ENCODE data around the gene RABIF.
"Not testable (repeated sequence)": the region's sequence is repeated elsewhere in the genome, so short reads cannot be mapped to it uniquely, and the experiment has no call there.

Gene RABIF

DNA sequence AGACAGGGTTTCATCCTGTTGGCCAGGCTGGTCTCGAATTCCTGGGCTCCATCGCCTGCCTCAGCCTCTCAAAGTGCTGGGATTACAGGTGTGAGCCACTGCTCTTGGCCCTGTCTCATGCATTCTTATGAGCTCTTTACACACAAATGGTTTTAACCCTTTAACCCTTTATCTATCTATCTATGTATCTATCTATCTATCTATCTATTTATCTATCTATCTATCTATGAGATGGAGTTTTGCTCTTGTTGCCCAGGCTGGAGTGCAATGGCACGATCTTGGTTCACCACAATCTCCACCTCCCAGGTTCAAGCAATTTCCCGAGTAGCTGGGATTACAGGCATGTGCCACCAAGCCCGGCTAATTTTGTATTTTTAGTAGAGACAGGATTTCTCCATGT is 14.9 kb upstream of the RABIF start:
- H3K4me3 Mint-ChIP-seq; H3K36me3 Mint-ChIP-seq (ENCODE audit: low read depth); H3K27me3 Mint-ChIP-seq (ENCODE audit: low read depth); H3K4me1 Mint-ChIP-seq (ENCODE audit: low read depth); H3K9me3 Mint-ChIP-seq; H3K27ac Mint-ChIP-seq: not testable (repeated sequence)

DNA sequence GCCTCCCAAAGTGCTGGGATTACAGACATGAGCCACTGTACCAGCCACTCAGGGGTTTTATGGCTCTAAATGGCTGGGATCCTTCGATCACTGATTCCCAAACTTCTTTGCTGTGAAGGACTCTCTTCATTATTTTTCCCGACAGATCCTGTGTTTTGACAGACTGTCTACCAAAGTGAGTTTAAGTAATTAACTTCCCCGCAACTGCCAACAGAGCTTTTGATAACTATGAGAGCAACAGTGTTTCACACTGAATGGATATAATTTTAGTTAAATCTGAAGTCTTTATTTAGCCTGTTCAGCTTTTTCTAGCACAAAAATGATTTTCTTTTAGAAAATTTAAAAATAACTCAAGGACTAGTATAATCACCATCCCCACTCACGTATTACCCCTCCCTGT is 12.6 kb upstream of the RABIF start:
- no peaks in the 10 kb centered on the region for H3K9me3 Mint-ChIP-seq
- no peak overlapping the region for H3K27ac Mint-ChIP-seq
- peaks cover 17% of the 10 kb centered on the region for H3K36me3 Mint-ChIP-seq (ENCODE audit: low read depth)
- H3K4me3 Mint-ChIP-seq = no peak overlapping the region
- no peaks in the 10 kb centered on the region for H3K27me3 Mint-ChIP-seq (ENCODE audit: low read depth)
- no peaks in the 10 kb centered on the region for H3K4me1 Mint-ChIP-seq (ENCODE audit: low read depth)

DNA sequence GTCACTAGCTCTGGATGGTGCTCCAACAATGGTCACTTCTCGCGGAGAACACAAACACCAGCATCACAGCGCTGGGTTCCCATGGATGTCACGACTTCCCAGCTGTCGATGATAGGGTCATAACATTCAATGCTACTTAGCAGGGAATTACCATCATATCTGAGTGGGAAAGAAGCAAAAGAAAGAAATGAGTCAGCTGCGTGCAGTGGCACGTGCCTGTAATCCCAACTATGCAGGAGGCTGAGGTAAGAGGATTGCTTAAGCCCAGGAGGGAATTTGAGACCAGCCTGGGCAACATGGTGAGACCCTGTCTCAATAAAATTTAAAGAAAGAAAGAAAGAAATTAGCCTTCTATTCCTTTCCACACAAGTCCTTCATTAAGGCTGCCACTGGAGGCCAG is 3.6 kb upstream of the RABIF start:
- H3K4me3 Mint-ChIP-seq = no peak overlapping the region
- H3K27me3 Mint-ChIP-seq (ENCODE audit: low read depth) = no peaks in the 10 kb centered on the region
- H3K4me1 Mint-ChIP-seq (ENCODE audit: low read depth) = peaks cover 16% of the 10 kb centered on the region
- H3K36me3 Mint-ChIP-seq (ENCODE audit: low read depth) = peaks cover 37% of the 10 kb centered on the region
- no peak overlapping the region for H3K27ac Mint-ChIP-seq
- no peaks in the 10 kb centered on the region for H3K9me3 Mint-ChIP-seq

DNA sequence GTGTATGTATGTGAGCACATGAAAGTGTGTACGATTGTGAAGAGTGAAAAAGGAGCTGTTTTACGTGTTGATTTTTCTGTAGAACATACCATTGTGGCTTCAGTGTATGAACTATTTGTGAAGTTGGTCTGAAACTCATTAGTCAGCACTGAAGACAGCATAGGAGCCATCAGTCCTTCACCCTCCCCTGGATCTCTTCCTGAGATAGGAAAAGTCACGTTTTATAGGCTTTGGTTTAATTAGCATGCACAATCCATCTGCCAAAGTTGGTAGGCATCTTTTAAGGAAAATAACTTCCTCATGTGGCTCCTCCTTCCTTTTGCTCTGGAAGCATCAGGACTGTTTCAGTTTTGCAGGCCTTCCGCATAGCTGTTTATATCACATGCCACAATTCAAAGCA is 1.4 kb upstream of the RABIF start:
- H3K27ac Mint-ChIP-seq = no peak overlapping the region
- H3K4me1 Mint-ChIP-seq (ENCODE audit: low read depth) = peaks cover 18% of the 10 kb centered on the region
- no peaks in the 10 kb centered on the region for H3K27me3 Mint-ChIP-seq (ENCODE audit: low read depth)
- H3K4me3 Mint-ChIP-seq = no peak overlapping the region
- H3K36me3 Mint-ChIP-seq (ENCODE audit: low read depth) = peaks cover 34% of the 10 kb centered on the region
- no peaks in the 10 kb centered on the region for H3K9me3 Mint-ChIP-seq

DNA sequence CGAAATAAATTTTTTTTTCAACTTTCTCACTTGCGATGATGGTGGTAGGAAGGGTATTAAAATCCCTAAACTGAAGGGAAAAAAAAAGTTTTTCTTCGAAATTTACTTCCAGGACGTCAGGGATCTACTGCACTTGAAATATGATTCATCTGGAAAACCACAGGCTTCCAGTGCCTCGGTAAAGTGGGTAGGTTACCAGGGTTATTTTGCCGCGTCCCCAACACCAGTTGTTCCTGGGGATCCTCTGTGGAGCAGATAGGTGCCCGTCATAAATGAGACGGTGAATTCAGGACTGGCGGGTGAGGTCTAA is 773 bp downstream of the RABIF start:
- Mint-ChIP-seq H3K4me1 (ENCODE audit: low read depth) (peaks cover 22% of the 10 kb centered on the region), H3K36me3 (ENCODE audit: low read depth) (peaks cover 18% of the 10 kb centered on the region), H3K27me3 (ENCODE audit: low read depth) (no peaks in the 10 kb centered on the region), H3K27ac (peak overlapping the region; percentile 91), H3K9me3 (no peaks in the 10 kb centered on the region), H3K4me3 (peak overlapping the region; percentile 98)

DNA sequence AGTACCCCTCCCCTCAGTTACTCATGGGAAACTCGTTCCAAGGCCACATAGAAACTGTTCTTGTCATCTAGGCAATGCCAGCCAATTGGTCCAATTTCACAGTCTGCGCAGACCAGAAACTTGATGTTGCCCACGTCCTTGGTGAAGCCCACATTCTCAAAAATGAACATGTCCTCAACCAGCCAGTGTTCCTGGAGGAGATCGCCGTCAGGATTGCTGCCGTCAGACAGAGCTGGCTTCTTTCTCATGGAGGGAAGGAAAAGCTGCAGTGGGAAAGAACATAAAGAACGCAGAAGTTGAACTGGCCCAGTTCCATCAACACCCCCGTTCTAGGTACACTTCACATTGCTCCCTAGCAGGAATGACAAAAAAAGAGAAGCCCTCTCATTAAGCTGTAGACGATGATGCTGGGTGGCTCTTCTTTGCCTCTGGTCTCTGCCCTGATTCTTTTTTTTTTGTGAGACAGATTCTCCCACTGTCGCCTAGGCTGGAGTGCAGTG is 7.9 kb downstream of the RABIF start:
- Mint-ChIP-seq H3K36me3 (ENCODE audit: low read depth) (peaks cover 22% of the 10 kb centered on the region), H3K27ac (no peak overlapping the region)

DNA sequence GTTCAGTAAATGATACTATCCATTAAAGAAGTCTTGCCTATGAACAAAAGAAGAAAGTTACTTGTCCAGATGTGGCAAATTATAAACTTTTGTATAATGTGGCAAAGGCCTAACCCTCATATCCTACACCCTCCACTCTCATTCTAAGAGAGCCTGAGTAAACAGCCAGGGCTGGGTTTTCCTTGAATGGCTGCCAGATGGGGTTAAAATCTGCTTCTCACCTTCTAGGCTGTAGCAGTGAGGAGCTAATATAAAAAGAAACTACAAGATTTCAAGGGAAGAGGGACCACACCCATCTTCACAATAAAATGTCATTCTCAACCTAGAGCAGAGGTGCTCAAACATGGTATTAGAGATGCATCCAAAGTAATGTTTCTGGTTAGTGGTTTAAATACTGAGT is 8.9 kb downstream of the RABIF start:
- no peaks in the 10 kb centered on the region for H3K27me3 Mint-ChIP-seq (ENCODE audit: low read depth)
- peaks cover 11% of the 10 kb centered on the region for H3K4me1 Mint-ChIP-seq (ENCODE audit: low read depth)
- H3K9me3 Mint-ChIP-seq = no peaks in the 10 kb centered on the region
- peaks cover 22% of the 10 kb centered on the region for H3K36me3 Mint-ChIP-seq (ENCODE audit: low read depth)
- no peak overlapping the region for H3K27ac Mint-ChIP-seq
- no peak overlapping the region for H3K4me3 Mint-ChIP-seq

More for the DNA sequence above, 7.9 kb downstream of the RABIF start:
- Mint-ChIP-seq H3K4me1 (ENCODE audit: low read depth) (peaks cover 12% of the 10 kb centered on the region), H3K4me3 (no peak overlapping the region), H3K9me3 (no peaks in the 10 kb centered on the region), H3K27me3 (ENCODE audit: low read depth) (no peaks in the 10 kb centered on the region)

DNA sequence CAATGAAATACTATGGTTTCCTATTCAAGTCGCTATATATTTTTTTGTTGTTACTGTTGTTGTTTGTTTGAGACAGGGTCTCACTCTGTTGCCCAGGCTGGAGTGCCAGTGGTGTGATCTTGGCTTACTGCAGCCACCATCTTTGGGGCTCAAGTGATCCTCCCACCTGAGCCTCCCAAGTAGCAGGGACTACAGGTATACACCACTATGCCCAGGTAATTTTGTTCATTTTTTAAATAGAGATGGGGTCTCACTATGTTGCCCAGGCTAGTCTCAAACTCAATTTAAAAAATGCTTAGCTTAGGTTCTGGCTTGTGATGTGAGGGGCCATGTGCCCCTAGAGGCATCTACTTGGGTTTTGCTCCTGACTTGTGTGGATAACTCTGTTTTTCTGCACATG is 9.8 kb downstream of the RABIF start:
- peaks cover 9% of the 10 kb centered on the region for H3K4me1 Mint-ChIP-seq (ENCODE audit: low read depth)
- H3K36me3 Mint-ChIP-seq (ENCODE audit: low read depth) = peaks cover 22% of the 10 kb centered on the region
- H3K9me3 Mint-ChIP-seq = no peaks in the 10 kb centered on the region
- no peaks in the 10 kb centered on the region for H3K27me3 Mint-ChIP-seq (ENCODE audit: low read depth)
- H3K27ac Mint-ChIP-seq = no peak overlapping the region
- no peak overlapping the region for H3K4me3 Mint-ChIP-seq

DNA sequence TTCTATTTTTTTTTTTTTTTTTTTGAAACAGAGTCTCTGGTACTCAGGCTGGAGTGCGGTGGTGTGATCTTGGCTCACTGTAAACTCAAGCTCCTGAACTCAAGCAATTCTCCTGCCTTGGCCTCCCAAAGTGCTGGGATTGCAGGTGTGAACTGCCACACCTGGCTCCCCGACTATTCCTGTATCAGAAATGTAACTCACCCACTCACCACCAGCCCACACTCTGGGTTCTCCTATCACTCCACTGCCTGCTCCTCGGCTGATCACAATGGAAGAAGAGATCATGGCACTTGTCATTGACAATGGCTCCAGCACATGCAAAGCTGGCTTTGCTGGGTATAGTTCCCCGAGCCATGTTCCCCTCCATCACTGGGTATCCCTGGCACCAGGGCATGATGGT is 15.9 kb downstream of the RABIF start:
- H3K27me3 Mint-ChIP-seq (ENCODE audit: low read depth) = peaks cover 11% of the 10 kb centered on the region
- H3K36me3 Mint-ChIP-seq (ENCODE audit: low read depth) = peaks cover 4% of the 10 kb centered on the region
- peaks cover 2% of the 10 kb centered on the region for H3K4me1 Mint-ChIP-seq (ENCODE audit: low read depth)
- H3K4me3 Mint-ChIP-seq = no peak overlapping the region
- no peaks in the 10 kb centered on the region for H3K9me3 Mint-ChIP-seq
- no peak overlapping the region for H3K27ac Mint-ChIP-seq

DNA sequence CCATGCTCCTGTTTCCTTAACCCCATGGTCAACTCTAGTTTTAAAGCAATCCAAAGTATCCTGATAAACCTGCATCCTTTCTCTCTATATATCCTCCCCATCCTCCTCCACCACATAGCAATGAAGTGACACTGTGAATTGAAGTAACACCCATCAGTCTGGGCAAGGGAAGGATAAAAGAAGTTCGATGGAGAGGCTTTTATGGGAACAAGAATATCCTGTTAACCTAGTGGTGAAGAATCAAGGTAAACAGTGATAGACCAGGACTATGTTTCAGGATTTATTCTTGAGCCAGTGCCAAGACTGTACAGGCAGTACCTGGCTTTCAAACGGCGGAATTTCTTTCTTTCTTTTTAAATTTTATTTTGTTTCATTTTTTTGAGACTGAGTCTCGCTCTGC is 17.6 kb downstream of the RABIF start:
- no peaks in the 10 kb centered on the region for H3K9me3 Mint-ChIP-seq
- no peaks in the 10 kb centered on the region for H3K4me1 Mint-ChIP-seq (ENCODE audit: low read depth)
- peaks cover 12% of the 10 kb centered on the region for H3K27me3 Mint-ChIP-seq (ENCODE audit: low read depth)
- no peak overlapping the region for H3K27ac Mint-ChIP-seq
- no peak overlapping the region for H3K4me3 Mint-ChIP-seq
- H3K36me3 Mint-ChIP-seq (ENCODE audit: low read depth) = peaks cover 4% of the 10 kb centered on the region

DNA sequence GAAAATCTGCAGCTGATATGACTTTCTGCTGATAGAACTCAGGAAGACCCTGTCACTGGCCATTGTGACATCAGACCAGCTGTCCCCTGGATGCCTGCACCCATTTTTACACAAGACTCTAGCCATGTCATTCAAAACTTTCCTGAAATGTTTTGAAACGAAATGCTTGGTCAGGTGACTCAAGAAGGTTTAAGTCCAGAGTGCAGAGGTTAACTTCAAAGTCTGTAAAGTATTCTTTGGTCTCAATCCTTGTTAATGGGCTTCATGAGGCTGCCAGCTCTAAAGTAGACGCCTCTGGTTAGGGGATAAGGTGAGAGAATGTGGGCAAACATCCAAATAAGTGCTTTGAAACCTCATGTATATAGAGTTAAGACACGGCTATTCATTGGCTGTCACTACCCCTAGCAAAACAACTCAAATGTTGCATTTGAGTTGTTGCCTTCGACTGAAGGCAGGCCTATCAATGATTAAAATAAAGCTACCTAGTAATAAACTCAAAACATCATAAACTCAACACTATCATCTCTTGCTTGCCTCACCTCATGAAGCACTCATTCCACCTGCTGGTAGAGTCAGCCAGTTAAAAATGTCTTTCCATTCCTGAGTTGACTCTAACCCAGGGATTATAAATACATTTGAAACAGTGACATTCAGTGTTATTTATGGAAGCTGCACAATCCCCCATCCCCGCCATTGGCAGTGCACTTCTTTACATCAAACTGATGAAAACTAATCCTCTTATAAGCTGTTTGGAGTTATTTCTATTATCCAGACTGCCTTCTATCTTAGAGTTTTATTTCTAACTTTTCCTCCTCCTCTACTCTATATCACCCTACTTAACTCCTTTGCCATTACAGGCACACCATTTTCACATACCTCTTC is 26.0 kb downstream of the RABIF start:
- Mint-ChIP-seq H3K9me3 (no peaks in the 10 kb centered on the region), H3K4me1 (ENCODE audit: low read depth) (peaks cover 14% of the 10 kb centered on the region), H3K27ac (no peak overlapping the region), H3K4me3 (no peak overlapping the region), H3K27me3 (ENCODE audit: low read depth) (peaks cover 65% of the 10 kb centered on the region), H3K36me3 (ENCODE audit: low read depth) (no peaks in the 10 kb centered on the region)

DNA sequence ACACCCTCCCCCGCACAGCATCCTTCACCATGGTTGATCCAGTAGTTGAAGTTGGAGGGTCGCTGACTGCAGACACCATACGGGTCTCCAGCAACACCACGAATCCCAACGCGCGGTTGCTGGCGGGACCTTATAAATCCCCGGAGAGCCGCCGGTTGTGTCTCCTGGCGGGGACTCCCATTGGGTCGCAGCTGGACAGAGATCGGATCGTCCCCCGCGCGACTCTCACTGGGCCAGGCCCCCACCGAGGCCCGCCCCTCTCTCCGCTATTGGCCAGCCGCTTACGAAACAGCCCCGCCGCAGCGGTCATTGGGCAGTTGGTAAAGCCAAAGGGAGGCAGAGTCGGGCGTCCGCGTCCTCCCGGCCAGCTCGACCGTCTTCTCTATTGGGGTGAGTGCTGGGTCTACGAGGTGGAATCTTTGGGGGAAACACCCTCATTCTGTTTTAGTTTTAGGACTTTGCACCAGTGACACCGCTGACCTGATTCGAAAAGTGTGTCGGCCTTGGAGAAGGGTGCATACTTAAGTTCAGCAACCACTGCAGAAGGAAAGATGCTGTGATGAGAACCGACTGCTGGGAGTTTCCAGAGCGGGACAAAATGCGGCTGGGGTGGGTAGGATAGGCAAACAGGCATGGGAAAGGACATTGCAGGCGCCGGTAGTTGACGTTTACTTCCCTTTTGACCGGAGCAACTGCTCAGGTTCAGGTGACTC is 27.4 kb downstream of the RABIF start:
- Mint-ChIP-seq H3K4me3 (peak overlapping the region; percentile 80), H3K4me1 (ENCODE audit: low read depth) (peaks cover 14% of the 10 kb centered on the region), H3K36me3 (ENCODE audit: low read depth) (no peaks in the 10 kb centered on the region), H3K27me3 (ENCODE audit: low read depth) (peaks cover 65% of the 10 kb centered on the region), H3K27ac (no peak overlapping the region), H3K9me3 (no peaks in the 10 kb centered on the region)

DNA sequence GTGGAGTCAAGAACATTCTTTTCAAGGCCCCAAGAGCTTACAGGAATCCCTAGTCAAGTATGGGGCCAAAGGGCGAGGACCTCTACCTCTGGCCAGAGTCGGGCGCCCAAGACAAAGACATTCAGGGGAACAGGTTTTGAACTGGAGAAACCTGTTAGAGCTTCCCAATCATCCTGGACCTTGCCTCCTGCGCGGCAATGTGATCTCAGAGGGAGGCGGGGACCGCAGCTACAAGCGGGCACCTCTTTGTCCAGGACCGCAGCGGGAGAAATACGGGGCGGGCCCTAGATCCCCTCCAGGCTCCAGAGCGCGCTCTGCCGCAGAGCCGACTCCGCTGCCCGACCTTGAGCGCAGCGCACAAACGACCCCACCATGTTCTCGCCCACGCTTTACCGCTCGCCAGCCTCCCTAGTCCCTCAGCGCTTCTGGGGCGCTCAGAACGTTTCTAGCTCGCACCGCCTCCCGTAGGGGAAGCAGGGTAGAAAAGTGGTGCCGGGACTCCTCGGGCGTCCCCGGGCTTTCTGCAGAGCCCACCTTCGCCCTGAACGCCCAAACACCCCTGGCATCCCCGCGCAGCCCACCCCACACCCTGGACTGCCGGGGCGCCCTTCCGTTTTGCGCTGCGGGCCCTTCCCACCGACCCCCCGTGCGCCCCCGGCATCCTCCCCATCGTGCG is 28.1 kb downstream of the RABIF start:
- no peaks in the 10 kb centered on the region for H3K36me3 Mint-ChIP-seq (ENCODE audit: low read depth)
- peaks cover 59% of the 10 kb centered on the region for H3K27me3 Mint-ChIP-seq (ENCODE audit: low read depth)
- peak overlapping the region; percentile 80 for H3K4me3 Mint-ChIP-seq
- no peak overlapping the region for H3K27ac Mint-ChIP-seq
- H3K9me3 Mint-ChIP-seq = no peaks in the 10 kb centered on the region
- H3K4me1 Mint-ChIP-seq (ENCODE audit: low read depth) = peaks cover 14% of the 10 kb centered on the region

DNA sequence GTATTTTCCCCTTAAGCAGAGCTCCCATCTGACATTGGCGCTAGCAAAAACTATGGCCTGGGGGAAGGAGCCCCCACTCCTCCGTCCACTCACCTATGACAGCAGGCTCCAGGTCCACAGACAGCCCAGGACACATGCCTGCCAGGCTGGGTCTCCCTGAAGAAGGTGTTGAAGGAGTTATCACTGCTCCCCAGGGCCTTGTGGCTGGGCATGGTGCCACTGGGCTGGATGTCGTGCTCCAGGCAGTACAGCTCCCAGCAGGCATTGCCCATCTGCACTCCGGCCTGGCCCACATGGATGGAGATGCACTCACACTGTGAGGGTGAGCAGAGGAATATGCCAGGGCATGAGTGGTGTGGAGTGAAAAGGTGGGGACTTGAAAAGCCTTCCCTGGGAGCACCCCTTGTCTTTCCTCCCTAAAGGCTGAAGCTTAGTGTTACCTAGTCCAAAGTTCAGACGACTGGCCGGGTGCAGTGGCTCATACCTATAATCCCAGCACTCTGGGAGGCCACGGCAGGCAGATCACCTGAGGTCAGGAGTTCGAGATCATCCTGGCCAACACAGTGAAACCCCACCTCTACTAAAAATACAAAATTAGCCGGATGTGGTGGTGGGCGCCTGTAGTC is 30.0 kb downstream of the RABIF start:
- H3K4me3 Mint-ChIP-seq = no peak overlapping the region
- H3K36me3 Mint-ChIP-seq (ENCODE audit: low read depth) = no peaks in the 10 kb centered on the region
- no peaks in the 10 kb centered on the region for H3K9me3 Mint-ChIP-seq
- peaks cover 14% of the 10 kb centered on the region for H3K4me1 Mint-ChIP-seq (ENCODE audit: low read depth)
- H3K27ac Mint-ChIP-seq = no peak overlapping the region
- peaks cover 41% of the 10 kb centered on the region for H3K27me3 Mint-ChIP-seq (ENCODE audit: low read depth)
